Naive thymus-derived CD4-positive, alpha-beta T cell (primary cell): ENCODE data around the gene RTEL1. TPM values are rescaled to one million over a fixed set of nuclear protein-coding genes. Genes with fewer than 3 reads are reported as not detected.
A peak's percentile ranks its signal among the peaks of the same experiment; 100 is the strongest.

Experiments
- ATAC-seq: fragments of 150-1000 bp; cut with Tn5 transposase; 2 replicates; pipeline ENCODE4 v1.10.0; 2021; ENCODE audit warnings: mild to moderate bottlenecking, moderate library complexity
- CTCF ChIA-PET: fragments of 350-600 bp; sonication (Branson Sonifier 250); formaldehyde crosslinking; loops from one replicate; lab custom pipeline; 2021; ENCODE audit warnings: antibody characterized with exemption; lab: Charles Lee
- POLR2A ChIA-PET: fragments of 350-600 bp; sonication (Branson Sonifier 250); formaldehyde crosslinking; loops from one replicate; lab custom pipeline; 2021; ENCODE audit warnings: antibody characterized with exemption, inconsistent platforms; lab: Charles Lee
- DNase-seq, 9 donors: peaks; one replicate each; pipeline versions ENCODE4 v3.0.0 to v3.0.0-alpha.2; 2020 to 2022; ENCODE audit warnings: mixed read lengths in 1 of 9
- H3K27ac ChIP-seq: one replicate; pipeline ENCODE4 v1.7.0; 2013; ENCODE audit warnings: mild to moderate bottlenecking, low read depth, low read length, moderate library complexity
- H3K27me3 ChIP-seq, 2 donors: one replicate each; pipeline ENCODE4 v1.7.0; 2013; ENCODE audit warnings: low read length in 2 of 2, mild to moderate bottlenecking in 2 of 2, moderate library complexity in 2 of 2; ENCODE audit not compliant: control insufficient read depth in 2 of 2, insufficient read depth in 2 of 2
- H3K36me3 ChIP-seq, 3 experiments: 1 replicate in 2 of 3; 2 replicates in 1 of 3; pipeline ENCODE4 v1.7.0; 2013; ENCODE audit warnings: low read length in 3 of 3, mild to moderate bottlenecking in 3 of 3, moderate library complexity in 1 of 3; ENCODE audit not compliant: insufficient read depth in 3 of 3, control insufficient read depth in 2 of 3
- H3K4me1 ChIP-seq, 2 donors: one replicate each; pipeline ENCODE4 v1.7.0; 2013; ENCODE audit warnings: low read length in 2 of 2, mild to moderate bottlenecking in 2 of 2, moderate library complexity in 1 of 2; ENCODE audit not compliant: control insufficient read depth in 2 of 2, insufficient read depth in 2 of 2
- H3K4me3 ChIP-seq: 2 replicates; pipeline ENCODE4 v1.7.0; 2013; ENCODE audit warnings: mild to moderate bottlenecking, low read length
- H3K9me3 ChIP-seq, 3 experiments: 1 replicate in 2 of 3; 2 replicates in 1 of 3; pipeline ENCODE4 v1.7.0; 2013; ENCODE audit warnings: low read length in 3 of 3; ENCODE audit not compliant: control insufficient read depth in 2 of 3
- H3K27ac Mint-ChIP-seq, 9 donors: one replicate each; pipeline ENCODE4 v1.8.0; 2020 to 2022; ENCODE audit warnings: mixed read lengths in 9 of 9, mild to moderate bottlenecking in 8 of 9, moderate library complexity in 5 of 9, inconsistent platforms in 2 of 9
- H3K27me3 Mint-ChIP-seq, 5 donors: one replicate each; pipeline ENCODE4 v1.8.0; 2021 to 2022; ENCODE audit warnings: mixed read lengths in 5 of 5, mild to moderate bottlenecking in 1 of 5
- H3K36me3 Mint-ChIP-seq, 5 donors: one replicate each; pipeline ENCODE4 v1.8.0; 2020 to 2022; ENCODE audit warnings: mixed read lengths in 5 of 5, mild to moderate bottlenecking in 3 of 5, inconsistent platforms in 1 of 5
- H3K4me1 Mint-ChIP-seq, 7 donors: one replicate each; pipeline ENCODE4 v1.8.0; 2020 to 2022; ENCODE audit warnings: mixed read lengths in 7 of 7, mild to moderate bottlenecking in 3 of 7, inconsistent platforms in 1 of 7
- H3K4me3 Mint-ChIP-seq, 10 donors: one replicate each; pipeline ENCODE4 v1.8.0; 2020 to 2022; ENCODE audit warnings: mild to moderate bottlenecking in 10 of 10, mixed read lengths in 10 of 10, moderate library complexity in 6 of 10, inconsistent platforms in 2 of 10
- H3K9me3 Mint-ChIP-seq, 11 donors: one replicate each; pipeline ENCODE4 v1.8.0; 2020 to 2022; ENCODE audit warnings: mixed read lengths in 11 of 11, mild to moderate bottlenecking in 4 of 11, inconsistent platforms in 1 of 11, moderate library complexity in 1 of 11
- intact Hi-C, 2 donors: fragments of 100-400 bp; cut with micrococcal nuclease; formaldehyde crosslinking; loops; one replicate each; pipeline ENCODE4 v1.15.1; 2023
- polyA plus RNA-seq, 2 donors: library from polyadenylated mRNA; unstranded; fragments of 300-500 nt; fragmentation: Illumina TruSeq; gene quantifications; one replicate each; pipeline ENCODE4 v1.2.3, GENCODE V29; 2021
- total RNA-seq, 6 experiments: library from RNA in 5 of 6; stranded (reverse) in 5 of 6; gene quantifications; 1 replicate in 5 of 6; 2 replicates in 1 of 6; pipeline ENCODE4 v1.2.3 and lab custom pipeline; 2021 to 2026

Gene RTEL1
- total and polyA plus RNA-seq, 7 experiments from 2014 or later, result 1.9 to 47.2 (median 31.6) TPM

DNA sequence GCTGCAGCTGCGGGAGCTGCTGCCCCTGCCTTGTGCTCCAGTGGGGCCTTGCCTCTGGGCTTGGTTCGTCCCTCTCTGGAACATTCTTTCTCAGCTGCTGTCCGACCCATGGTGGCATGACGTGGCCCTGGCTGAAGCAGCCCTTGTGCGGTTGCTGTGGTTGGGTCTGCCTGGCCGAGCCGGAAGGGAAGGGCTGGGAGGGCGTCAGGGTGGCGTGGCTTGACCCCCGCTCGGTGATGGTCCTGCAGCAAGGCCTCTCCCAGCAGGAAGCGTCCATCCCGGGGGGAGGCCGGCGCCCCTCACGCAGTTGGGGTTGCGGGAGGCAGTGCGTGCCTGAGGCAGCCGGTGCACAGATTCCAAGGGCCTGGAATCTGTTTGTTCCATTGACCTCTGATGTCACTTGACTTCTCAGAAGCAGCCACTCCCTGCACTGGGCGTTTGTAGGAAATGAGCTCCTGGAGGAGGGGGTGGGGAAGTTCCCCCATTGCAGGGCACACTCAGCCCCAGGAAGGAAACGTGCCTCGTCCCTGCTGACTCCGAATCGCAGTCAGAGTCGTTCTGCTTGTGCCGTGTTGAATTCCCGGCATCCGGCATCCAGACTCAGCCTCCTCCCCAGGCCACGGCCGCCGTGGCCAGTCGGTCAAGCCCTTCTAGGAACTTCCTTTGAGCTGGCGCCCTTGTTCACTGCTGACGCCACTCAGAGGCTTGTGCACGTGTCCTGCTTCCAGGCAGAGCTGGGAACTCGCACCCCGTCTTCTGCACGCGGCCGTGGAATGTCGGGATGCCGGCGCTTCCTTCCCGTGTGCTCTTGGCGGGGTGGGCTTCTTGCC is 28.6 kb downstream of the RTEL1 start:
- Histone ChIP-seq H3K4me1 (peaks cover 0 to 16% of the 10 kb centered on the region in 2 donors), H3K4me3 (no peak overlapping the region), H3K9me3 (no peaks in the 10 kb centered on the region), H3K36me3 (no peaks in the 10 kb centered on the region), H3K27ac (no peak overlapping the region), H3K27me3 (no peaks in the 10 kb centered on the region)
- Mint-ChIP-seq H3K4me1 (peaks cover 0 to 13% (median 5%) of the 10 kb centered on the region in 7 donors), H3K27ac (no peak overlapping the region), H3K36me3 (no peaks in the 10 kb centered on the region), H3K27me3 (no peaks in the 10 kb centered on the region), H3K9me3 (no peaks in the 10 kb centered on the region), H3K4me3 (peak overlapping the region in 5 of 10 donors; percentile 13 to 33 (median 33))
- DNase-seq (peak in 2 of 9 donors; percentile 30 to 46), ATAC-seq (peak; percentile 79)
- POLR2A ChIA-PET, result interaction anchor here (0.5 to 1.5 kb wide), 2 partner anchors 11 to 118 kb away, joined by 3 read pairs; no protein-coding TSS in a partner anchor
- intact Hi-C loops, result no loop called here
- CTCF ChIA-PET, result no interaction called here

DNA sequence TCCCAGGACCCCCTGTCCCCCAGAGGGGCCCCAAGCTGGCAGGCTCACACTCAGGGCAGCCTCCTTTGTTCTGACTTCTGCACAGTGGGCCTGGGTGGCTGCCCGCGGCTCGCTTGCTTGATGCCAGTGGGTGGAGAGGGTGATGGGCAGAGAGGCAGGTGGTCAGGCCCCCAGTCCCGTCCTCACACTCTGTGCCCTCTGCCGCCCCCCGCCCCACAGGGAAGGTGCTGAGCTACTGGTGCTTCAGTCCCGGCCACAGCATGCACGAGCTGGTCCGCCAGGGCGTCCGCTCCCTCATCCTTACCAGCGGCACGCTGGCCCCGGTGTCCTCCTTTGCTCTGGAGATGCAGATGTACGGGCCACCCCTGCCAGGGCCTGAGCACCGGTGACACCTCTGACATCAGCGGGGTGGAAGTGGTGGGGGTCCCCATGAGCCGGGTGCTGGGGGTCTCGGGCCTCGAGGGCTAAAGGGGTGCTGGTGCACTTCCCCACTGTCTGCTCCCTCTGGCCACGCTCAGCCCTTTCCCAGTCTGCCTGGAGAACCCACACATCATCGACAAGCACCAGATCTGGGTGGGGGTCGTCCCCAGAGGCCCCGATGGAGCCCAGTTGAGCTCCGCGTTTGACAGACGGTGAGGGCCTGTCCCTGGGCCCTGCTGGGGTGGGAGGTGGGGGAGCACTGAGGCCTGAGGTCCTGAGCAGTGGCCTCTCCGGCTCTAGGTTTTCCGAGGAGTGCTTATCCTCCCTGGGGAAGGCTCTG is 29.5 kb downstream of the RTEL1 start:
- Mint-ChIP-seq H3K4me1 (peaks cover 0 to 13% (median 5%) of the 10 kb centered on the region in 7 donors), H3K27ac (no peak overlapping the region), H3K4me3 (peak overlapping the region in 2 of 10 donors; percentile 16 to 34), H3K9me3 (peaks cover 0 to 3% (median 0%) of the 10 kb centered on the region in 11 donors), H3K27me3 (no peaks in the 10 kb centered on the region), H3K36me3 (peaks cover 0 to 4% (median 0%) of the 10 kb centered on the region in 5 donors)
- ChIA-PET CTCF (no interaction called here), POLR2A (interaction anchor here (0.5 to 1.5 kb wide), 3 partner anchors 10 to 119 kb away, joined by 3 to 6 read pairs (median 3); no protein-coding TSS in a partner anchor)
- intact Hi-C loops, result no loop called here
- Histone ChIP-seq H3K9me3 (no peaks in the 10 kb centered on the region), H3K36me3 (no peaks in the 10 kb centered on the region), H3K27ac (no peak overlapping the region), H3K27me3 (no peaks in the 10 kb centered on the region), H3K4me3 (no peak overlapping the region), H3K4me1 (peaks cover 0 to 16% of the 10 kb centered on the region in 2 donors)
- ATAC-seq (no peak), DNase-seq (no peak)

DNA sequence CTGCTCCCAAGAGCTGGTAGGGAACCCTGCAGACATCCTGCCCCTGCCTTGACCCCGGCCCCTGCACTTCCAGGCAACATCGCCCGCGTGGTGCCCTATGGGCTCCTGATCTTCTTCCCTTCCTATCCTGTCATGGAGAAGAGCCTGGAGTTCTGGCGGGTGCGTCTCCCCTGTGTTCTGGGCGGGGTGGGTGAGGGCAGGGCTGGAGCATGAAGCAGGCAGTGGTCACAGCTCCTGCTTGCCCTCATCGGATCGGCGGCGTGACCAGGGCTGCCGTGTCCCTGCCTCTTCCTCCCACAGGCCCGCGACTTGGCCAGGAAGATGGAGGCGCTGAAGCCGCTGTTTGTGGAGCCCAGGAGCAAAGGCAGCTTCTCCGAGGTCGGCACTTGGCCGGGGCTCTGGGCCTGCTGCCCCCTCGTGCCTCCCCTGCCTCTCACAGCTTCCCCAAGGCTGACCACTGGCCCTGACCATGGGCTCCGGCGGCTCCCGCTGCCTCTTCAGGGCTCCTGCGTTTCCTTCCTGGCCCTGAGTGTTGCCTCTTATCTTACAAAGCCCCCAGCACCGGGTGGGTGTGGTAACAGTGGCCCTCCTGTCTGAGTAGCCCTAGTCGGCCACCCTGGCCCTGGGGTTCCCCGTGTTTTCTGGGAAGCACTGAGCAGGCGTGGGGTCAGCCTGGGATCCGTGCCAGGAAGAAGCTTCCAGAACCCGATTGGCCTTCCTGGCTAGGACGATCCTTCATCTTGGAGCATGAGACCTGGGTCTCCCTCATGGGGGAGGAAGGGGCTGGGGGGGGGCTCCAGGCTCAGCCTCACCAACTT is 30.3 kb downstream of the RTEL1 start:
- Mint-ChIP-seq H3K4me3 (peak overlapping the region in 1 of 10 donors; percentile 6), H3K36me3 (peaks cover 0 to 4% (median 0%) of the 10 kb centered on the region in 5 donors), H3K27me3 (no peaks in the 10 kb centered on the region), H3K27ac (no peak overlapping the region), H3K9me3 (peaks cover 0 to 3% (median 0%) of the 10 kb centered on the region in 11 donors), H3K4me1 (peaks cover 0 to 13% (median 5%) of the 10 kb centered on the region in 7 donors)
- Histone ChIP-seq H3K36me3 (no peaks in the 10 kb centered on the region), H3K4me3 (no peak overlapping the region), H3K27ac (no peak overlapping the region), H3K4me1 (peaks cover 0 to 16% of the 10 kb centered on the region in 2 donors), H3K9me3 (no peaks in the 10 kb centered on the region), H3K27me3 (no peaks in the 10 kb centered on the region)
- ChIA-PET CTCF (no interaction called here), POLR2A (interaction anchor here (1.0 to 1.5 kb wide), 2 partner anchors 10 to 13 kb away, joined by 3 to 6 read pairs; no protein-coding TSS in a partner anchor)
- intact Hi-C loops, result no loop called here
- DNase-seq (no peak), ATAC-seq (no peak)

DNA sequence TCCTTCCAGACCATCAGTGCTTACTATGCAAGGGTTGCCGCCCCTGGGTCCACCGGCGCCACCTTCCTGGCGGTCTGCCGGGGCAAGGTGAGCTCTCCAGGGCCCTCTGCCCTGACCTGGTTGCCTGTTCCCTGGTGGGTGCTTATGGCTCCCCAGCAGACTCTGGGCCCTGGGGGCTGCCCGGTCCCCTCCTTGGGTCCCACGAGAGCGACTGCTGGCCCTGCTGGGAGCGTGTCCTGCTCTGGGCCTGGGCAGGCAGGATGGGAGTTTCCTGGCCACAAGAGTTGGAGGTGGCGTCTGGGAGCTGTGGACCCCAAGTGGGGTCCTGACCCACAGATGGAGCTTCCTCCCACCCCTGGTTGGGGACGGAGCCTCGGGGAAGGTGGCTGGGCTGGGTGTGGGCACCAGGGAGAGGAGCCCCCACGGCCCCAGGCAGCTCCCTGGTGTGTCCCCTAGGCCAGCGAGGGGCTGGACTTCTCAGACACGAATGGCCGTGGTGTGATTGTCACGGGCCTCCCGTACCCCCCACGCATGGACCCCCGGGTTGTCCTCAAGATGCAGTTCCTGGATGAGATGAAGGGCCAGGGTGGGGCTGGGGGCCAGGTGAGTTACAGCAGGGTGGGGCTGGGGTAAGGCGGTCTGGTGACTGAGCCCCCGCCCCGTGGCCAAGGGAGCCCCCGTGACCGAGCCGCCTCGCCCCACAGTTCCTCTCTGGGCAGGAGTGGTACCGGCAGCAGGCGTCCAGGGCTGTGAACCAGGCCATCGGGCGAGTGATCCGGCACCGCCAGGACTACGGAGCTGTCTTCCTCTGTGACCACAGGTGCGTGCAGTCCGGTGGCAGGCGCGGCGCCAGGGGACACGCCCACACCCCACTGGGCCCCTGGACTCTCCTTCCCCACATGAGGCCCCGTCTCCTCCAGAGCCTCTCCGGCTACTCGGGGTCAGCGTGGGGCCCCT is 31.2 kb downstream of the RTEL1 start:
- CTCF ChIA-PET, result no interaction called here
- Mint-ChIP-seq H3K27ac (no peak overlapping the region), H3K36me3 (peaks cover 0 to 10% (median 0%) of the 10 kb centered on the region in 5 donors), H3K4me3 (peak overlapping the region in 1 of 10 donors; percentile 6), H3K9me3 (peaks cover 0 to 5% (median 0%) of the 10 kb centered on the region in 11 donors), H3K4me1 (peaks cover 0 to 16% (median 5%) of the 10 kb centered on the region in 7 donors), H3K27me3 (peaks cover 0 to 2% (median 0%) of the 10 kb centered on the region in 5 donors)
- ATAC-seq (no peak), DNase-seq (no peak)
- H3K4me3 ChIP-seq, result no peak overlapping the region
- H3K4me1 ChIP-seq, result peaks cover 0 to 16% of the 10 kb centered on the region in 2 donors
- H3K36me3 ChIP-seq, result peaks cover 0 to 2% (median 0%) of the 10 kb centered on the region in 3 experiments
- H3K27ac ChIP-seq, result no peak overlapping the region
- H3K9me3 ChIP-seq, result no peaks in the 10 kb centered on the region
- intact Hi-C loops, result no loop called here
- POLR2A ChIA-PET, result interaction anchor here (1.0 to 1.5 kb wide), 3 partner anchors 9 to 13 kb away, joined by 3 to 6 read pairs (median 3); no protein-coding TSS in a partner anchor
- no peaks in the 10 kb centered on the region for H3K27me3 ChIP-seq

DNA sequence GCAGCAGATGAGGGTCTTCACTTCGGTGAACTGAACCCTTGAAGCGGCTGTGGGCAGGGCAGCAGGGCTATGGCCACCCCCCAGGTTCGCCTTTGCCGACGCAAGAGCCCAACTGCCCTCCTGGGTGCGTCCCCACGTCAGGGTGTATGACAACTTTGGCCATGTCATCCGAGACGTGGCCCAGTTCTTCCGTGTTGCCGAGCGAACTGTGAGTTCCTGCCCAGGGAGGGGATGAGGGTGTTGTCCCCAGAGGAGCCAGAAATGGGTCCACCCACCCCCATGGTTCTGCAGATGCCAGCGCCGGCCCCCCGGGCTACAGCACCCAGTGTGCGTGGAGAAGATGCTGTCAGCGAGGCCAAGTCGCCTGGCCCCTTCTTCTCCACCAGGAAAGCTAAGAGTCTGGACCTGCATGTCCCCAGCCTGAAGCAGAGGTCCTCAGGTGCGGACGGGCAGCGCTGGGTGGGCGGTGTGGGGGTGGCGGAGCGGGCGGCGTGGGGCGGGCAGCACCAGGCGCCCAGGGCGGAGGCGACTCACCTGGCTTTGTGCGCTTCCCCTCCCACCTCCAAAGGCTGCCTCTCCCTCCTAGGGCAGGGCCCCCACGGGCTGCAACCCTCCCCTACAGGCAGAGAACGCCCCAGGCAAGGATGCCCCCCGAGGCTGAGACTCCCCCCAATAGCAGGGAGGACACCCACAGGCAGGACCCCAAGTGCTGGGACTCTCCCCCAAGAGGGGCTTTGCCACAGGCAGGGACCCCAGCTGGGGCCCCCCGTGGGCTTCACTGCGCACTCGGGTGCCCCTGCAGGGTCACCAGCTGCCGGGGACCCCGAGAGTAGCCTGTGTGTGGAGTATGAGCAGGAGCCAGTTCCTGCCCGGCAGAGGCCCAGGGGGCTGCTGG is 32.1 kb downstream of the RTEL1 start:
- intact Hi-C loops, result no loop called here
- Mint-ChIP-seq H3K9me3 (peaks cover 0 to 5% (median 0%) of the 10 kb centered on the region in 11 donors), H3K36me3 (peaks cover 0 to 10% (median 0%) of the 10 kb centered on the region in 5 donors), H3K27me3 (peaks cover 0 to 2% (median 0%) of the 10 kb centered on the region in 5 donors), H3K4me1 (peaks cover 0 to 16% (median 5%) of the 10 kb centered on the region in 7 donors), H3K4me3 (no peak overlapping the region), H3K27ac (no peak overlapping the region)
- CTCF ChIA-PET, result no interaction called here
- POLR2A ChIA-PET, result interaction anchor here (0.6 to 1.4 kb wide), 2 partner anchors 12 kb away, joined by 3 read pairs; no protein-coding TSS in a partner anchor
- ATAC-seq (no peak), DNase-seq (peak in 1 of 9 donors; percentile 5)
- peaks cover 0 to 11% (median 0%) of the 10 kb centered on the region in 3 experiments for H3K36me3 ChIP-seq
- peaks cover 0 to 16% of the 10 kb centered on the region in 2 donors for H3K4me1 ChIP-seq
- no peak overlapping the region for H3K27ac ChIP-seq
- no peak overlapping the region for H3K4me3 ChIP-seq
- no peaks in the 10 kb centered on the region for H3K9me3 ChIP-seq
- H3K27me3 ChIP-seq, result no peaks in the 10 kb centered on the region
